Transverse colon (tissue), 4 donors: Measurements from ENCODE around the gene NXPE3. TPM values are rescaled to one million over a fixed set of nuclear protein-coding genes. Genes with fewer than 3 reads are reported as not detected.

Experiments used
- DNase-seq: peaks from one replicate; pipeline ENCODE4 v3.0.0-alpha.2; 2019
- H3K27ac ChIP-seq, 4 donors: fragments of 200-600 bp; sonication (generic); 2 replicates each; pipeline ENCODE4 v1.5.1; 2016 to 2018; ENCODE audit warnings: inconsistent platforms in 4 of 4
- H3K27me3 ChIP-seq: fragments of 200-600 bp; sonication (generic); 2 replicates; pipeline ENCODE4 v1.5.1; 2017; ENCODE audit warnings: inconsistent platforms
- H3K36me3 ChIP-seq, 4 donors: fragments of 200-600 bp; sonication (generic); 2 replicates each; pipeline ENCODE4 v1.5.1; 2017 to 2019; ENCODE audit warnings: inconsistent platforms in 4 of 4
- H3K4me1 ChIP-seq, 4 donors: fragments of 200-600 bp; sonication (generic); 2 replicates each; pipeline ENCODE4 v1.5.1; 2017 to 2020; ENCODE audit warnings: inconsistent platforms in 4 of 4
- H3K4me3 ChIP-seq, 4 donors: fragments of 200-600 bp; sonication (generic); 1 replicate in 1 of 4; 2 replicates in 3 of 4; pipeline versions ENCODE4 v1.5.1 to v1.6.1; 2017 to 2019; ENCODE audit warnings: inconsistent platforms in 4 of 4
- H3K9me3 ChIP-seq, 2 donors: fragments of 200-600 bp; sonication (generic); 2 replicates each; pipeline ENCODE4 v1.5.1; 2017 to 2019; ENCODE audit warnings: inconsistent platforms in 2 of 2
- CTCF ChIP-seq, 5 experiments: fragments of 200-600 bp in 3 of 5; fragments of 450-650 bp in 2 of 5; sonication (generic) in 3 of 5; IDR thresholded peaks; 1 replicate in 2 of 5; 2 replicates in 3 of 5; pipeline ENCODE4 v1.5.1; 2016 to 2017; ENCODE audit warnings: antibody characterized with exemption in 5 of 5, inconsistent platforms in 3 of 5, mild to moderate bottlenecking in 2 of 5, moderate library complexity in 1 of 5
- EP300 ChIP-seq: sonication (generic); formaldehyde crosslinking; IDR thresholded peaks from one replicate; pipeline ENCODE4 v1.6.1; 2017; ENCODE audit warnings: antibody characterized with exemption, low read depth
- POLR2A ChIP-seq: fragments of 450-650 bp; IDR thresholded peaks from one replicate; pipeline ENCODE4 v1.6.1; 2016; ENCODE audit warnings: antibody characterized with exemption, mild to moderate bottlenecking, moderate library complexity
- POLR2AphosphoS5 ChIP-seq, 3 donors: sonication (generic); formaldehyde crosslinking; IDR thresholded peaks; one replicate each; pipeline ENCODE4 v1.6.1; 2016; ENCODE audit warnings: antibody characterized with exemption in 3 of 3
- WGBS, 2 donors: methylation state at CpG; one replicate each; pipeline ENCODE4 v1.1.5; 2018; ENCODE audit warnings: low coverage in 1 of 2; 5-methylcytosine and 5-hydroxymethylcytosine counted together
- in situ Hi-C, 4 donors: fragments of 200-750 bp; cut with MboI; loops; one replicate each; pipeline versions ENCODE4 v1.15.0 to v1.15.1; 2017; ENCODE audit warnings: low sequenced_read_pairs in 3 of 4, low pct_ligation_motif_present in 1 of 4, low pct_unique_long_range_greater_than_20kb in 1 of 4
- intact Hi-C: fragments of 100-400 bp; cut with DNase I; formaldehyde crosslinking; loops from one replicate; pipeline ENCODE4 v1.15.1; 2023; ENCODE audit warnings: low total_unique reads
- total RNA-seq, 4 donors: library from RNA; depleted of rRNA; stranded (reverse); fragments of >200 nt; gene quantifications; one replicate each; pipeline ENCODE4 v1.1.0, GENCODE V29; 2016

Gene NXPE3
- total RNA-seq, 4 donors from 2014 or later: 2.2 to 8.1 (median 2.9) TPM

GRCh38 chr3:101870138-101870537, 91.1 kb downstream of the NXPE3 start:
- Histone ChIP-seq H3K27ac (no peak overlapping the region), H3K9me3 (no peaks in the 10 kb centered on the region), H3K4me3 (no peak overlapping the region), H3K27me3 (no peaks in the 10 kb centered on the region), H3K36me3 (no peaks in the 10 kb centered on the region), H3K4me1 (peaks cover 0 to 19% (median 11%) of the 10 kb centered on the region in 4 donors)
- in situ Hi-C loops (no loop called here), intact Hi-C loops (no loop called here)
- no peak for DNase-seq
- WGBS, 2 donors: 94 to 100% methylated on average over 3 to 5 of the region's 5 CpGs
- TF ChIP-seq EP300 (no peak), POLR2A (no peak), POLR2AphosphoS5 (IDR thresholded peaks at IDR 0.05) (no peak), CTCF (IDR thresholded peaks at IDR 0.05) (no peak)

- DNase-seq: no peak
- Histone ChIP-seq H3K9me3 (no peaks in the 10 kb centered on the region), H3K27ac (no peak overlapping the region), H3K36me3 (no peaks in the 10 kb centered on the region), H3K4me3 (no peak overlapping the region), H3K4me1 (peaks cover 0 to 10% (median 5%) of the 10 kb centered on the region in 4 donors), H3K27me3 (no peaks in the 10 kb centered on the region)
- 63 to 77% methylated on average over 2 of the region's 2 CpGs for WGBS, 2 donors
- intact Hi-C loops: no loop called here
- TF ChIP-seq POLR2A: no peak
- in situ Hi-C loops: no loop called here
These were observed 94.6 kb downstream of the NXPE3 start for GRCh38 chr3:101873619-101874018.

- no peaks in the 10 kb centered on the region for H3K9me3 ChIP-seq
- no peak overlapping the region for H3K27ac ChIP-seq
- DNase-seq: no peak
- WGBS, 2 donors: 50 to 60% methylated on average over 4 to 8 of the region's 8 CpGs
- TF ChIP-seq EP300 (no peak), POLR2AphosphoS5 (IDR thresholded peaks at IDR 0.05) (no peak), POLR2A (no peak), CTCF (IDR thresholded peaks at IDR 0.05) (no peak)
- H3K27me3 ChIP-seq: no peaks in the 10 kb centered on the region
- no peaks in the 10 kb centered on the region for H3K36me3 ChIP-seq
- no peak overlapping the region for H3K4me3 ChIP-seq
- intact Hi-C loops: no loop called here
- in situ Hi-C loops: no loop called here
- peaks cover 0 to 15% (median 8%) of the 10 kb centered on the region in 4 donors for H3K4me1 ChIP-seq
These were observed 97.1 kb downstream of the NXPE3 start for GRCh38 chr3:101876142-101876541.

Other genes with a start within 250 kb of the NXPE3 start
- 10 to 100 TPM in 2 of 4 donors, 1 to 10 TPM in 2; 5.0 to 15.0 (median 11.0) TPM for gene TRMT10C, start 217.3 kb upstream of the NXPE3 start, total RNA-seq
- gene PCNP, start 205.0 kb upstream of the NXPE3 start, total RNA-seq: 10 to 100 TPM; 55.7 to 95.7 (median 71.9) TPM
- gene ZBTB11, start 102.1 kb upstream of the NXPE3 start, total RNA-seq: 10 to 100 TPM; 11.6 to 29.1 (median 21.5) TPM
- gene RPL24, start 92.5 kb upstream of the NXPE3 start, total RNA-seq: 100 to 1,000 TPM; 215 to 997 (median 604) TPM
- gene CEP97, start 54.6 kb upstream of the NXPE3 start, total RNA-seq: 10 to 100 TPM in 1 of 4 donors, 1 to 10 TPM in 3; 1.1 to 22.1 (median 6.1) TPM
- gene NFKBIZ, start 70.3 kb downstream of the NXPE3 start, total RNA-seq: 100 to 1,000 TPM in 3 of 4 donors, 10 to 100 TPM in 1; 92.4 to 333 (median 176) TPM